Eye (tissue), 1 donor: ENCODE results near the gene TMEM139.
A peak's percentile ranks its signal among the peaks of the same experiment; 100 is the strongest.
"Not testable (repeated sequence)": the region's sequence is repeated elsewhere in the genome, so short reads cannot be mapped to it uniquely, and the experiment has no call there.

Source experiments
- DNase-seq: peaks from one replicate; pipeline ENCODE4 v3.0.0-alpha.2; 2015

The TMEM139 gene

DNA sequence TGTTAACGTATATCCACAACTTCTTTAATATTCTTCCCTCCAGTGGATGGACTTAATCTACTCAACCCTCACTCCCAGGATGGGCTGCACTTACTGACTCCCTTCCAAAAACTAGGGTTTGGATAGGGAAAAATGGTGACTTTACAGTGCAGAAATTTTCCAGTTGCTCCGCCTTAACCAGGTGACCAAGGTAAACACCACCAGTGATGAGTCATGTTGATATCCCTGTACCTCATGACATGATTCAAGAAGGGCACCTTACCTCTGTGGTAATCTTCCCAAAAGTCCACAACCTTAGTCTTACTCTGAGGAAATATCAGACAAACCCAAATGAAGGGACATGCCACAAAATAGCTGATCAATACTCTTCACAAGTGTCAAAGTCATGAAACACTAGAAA is 25.0 kb upstream of the TMEM139 start:
- no peak for DNase-seq

DNA sequence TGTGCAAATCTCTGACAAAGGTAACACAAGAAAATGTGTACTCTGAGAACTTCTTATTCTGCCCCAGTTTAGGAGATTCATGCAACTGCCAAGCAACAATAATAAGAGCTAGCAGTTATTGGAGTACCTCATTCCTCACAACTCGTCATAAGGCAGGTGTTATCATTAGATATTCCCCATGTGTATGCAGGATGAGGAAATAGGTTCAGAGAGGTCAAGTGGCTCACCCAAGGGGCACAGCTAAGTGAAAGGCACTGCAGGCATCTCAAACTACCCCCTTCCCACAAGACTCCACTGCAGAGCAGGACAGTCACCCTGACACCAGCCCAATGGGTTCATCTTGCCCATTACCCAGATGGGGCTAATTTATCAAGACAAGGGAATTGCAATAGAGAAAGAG is 22.9 kb upstream of the TMEM139 start:
- DNase-seq, result no peak

DNA sequence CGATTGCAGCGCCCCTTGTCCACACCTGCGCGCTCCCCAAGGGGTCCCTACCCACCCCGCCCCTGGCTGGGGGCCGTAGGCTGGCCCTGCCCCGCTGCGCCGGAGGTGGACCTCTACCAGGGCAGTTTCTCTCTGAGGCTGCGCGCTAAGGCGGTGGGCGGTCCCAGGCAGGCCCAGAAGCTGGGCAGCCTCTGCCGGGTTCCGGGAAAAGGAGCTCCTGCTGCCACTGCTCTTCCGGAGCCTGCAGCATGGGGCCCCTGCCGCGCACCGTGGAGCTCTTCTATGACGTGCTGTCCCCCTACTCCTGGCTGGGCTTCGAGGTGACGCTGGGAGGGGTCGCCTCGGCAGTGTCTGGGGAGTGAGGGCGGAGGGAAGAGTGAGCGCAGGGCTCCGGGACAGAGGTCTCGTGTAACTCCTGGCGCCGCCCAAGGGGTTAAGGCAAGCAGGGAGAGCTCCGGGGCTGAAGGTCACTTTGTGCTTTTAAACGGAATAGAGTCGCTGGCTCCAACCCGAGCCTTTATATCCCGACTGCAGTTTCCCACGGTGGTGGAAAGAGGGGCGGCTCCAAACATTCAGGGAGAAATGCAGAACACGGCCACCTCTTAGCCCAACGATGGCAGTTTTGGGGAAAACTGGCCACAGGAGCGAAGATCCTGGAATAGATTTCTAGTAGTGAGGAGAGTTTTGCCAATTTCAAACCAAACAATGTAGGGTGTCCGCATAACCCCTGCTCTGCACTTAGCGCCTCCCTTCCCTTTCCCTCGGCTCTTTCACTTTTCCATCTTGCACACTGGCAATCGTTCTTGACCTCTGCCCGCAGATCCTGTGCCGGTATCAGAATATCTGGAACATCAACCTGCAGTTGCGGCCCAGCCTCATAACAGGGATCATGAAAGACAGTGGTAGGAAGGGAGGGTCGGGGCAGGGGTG is 21.2 kb upstream of the TMEM139 start, which contains the start of gene GSTK1:
Gene GSTK1, plus strand, starts transcription at position 176 of the 930 bp plus-strand sequence. Its CDS starts 73 bp downstream, at position 249.
- DNase-seq, result peak; percentile 87

DNA sequence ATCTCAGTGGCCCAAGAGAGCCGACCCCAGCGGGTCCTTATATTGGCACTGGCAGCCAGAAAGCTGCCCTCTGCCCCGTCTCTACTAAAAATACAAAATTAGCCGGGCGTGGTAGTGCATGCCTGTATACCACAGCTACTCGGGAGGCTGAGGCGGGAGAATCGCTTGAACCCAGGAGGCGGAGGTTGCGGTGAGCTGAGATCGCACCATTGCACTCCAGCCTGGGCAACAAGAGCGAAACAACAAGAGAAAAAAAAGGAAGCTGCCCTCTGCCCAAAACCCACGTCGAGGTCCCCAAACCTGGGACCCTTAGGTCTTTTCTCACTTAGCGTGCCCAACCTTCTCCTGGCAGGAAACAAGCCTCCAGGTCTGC is 20.6 kb upstream of the TMEM139 start:
- DNase-seq, result not testable (repeated sequence)

DNA sequence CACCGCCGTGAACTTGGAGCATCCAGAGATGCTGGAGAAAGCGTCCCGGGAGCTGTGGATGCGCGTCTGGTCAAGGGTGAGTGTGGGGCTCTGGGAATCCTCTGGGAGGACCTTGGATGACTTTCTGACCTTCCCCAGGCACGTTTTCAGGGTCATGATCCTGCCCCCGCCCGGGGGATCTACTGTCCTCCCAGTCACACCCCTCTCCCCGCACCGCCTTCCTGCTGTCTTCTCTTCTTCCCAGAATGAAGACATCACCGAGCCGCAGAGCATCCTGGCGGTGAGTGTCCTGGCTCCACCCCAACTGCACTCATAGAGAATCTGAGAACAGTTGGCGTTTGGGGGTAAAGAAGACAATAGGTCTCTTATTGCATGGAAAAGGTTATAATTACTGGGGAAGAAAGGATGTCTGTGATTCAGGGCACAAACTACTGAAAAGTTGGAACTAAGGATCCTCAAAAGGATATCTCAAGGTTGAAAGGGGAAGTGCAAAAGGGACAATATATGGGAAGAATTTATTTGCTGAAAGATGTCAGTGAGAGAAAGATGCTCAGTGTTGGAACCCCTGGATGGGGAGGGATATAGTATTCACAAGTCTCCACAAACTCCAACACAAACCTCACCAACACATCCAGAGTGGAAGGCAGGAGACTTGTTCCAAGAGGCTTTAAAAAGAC is 19.6 kb upstream of the TMEM139 start:
- DNase-seq, result no peak

DNA sequence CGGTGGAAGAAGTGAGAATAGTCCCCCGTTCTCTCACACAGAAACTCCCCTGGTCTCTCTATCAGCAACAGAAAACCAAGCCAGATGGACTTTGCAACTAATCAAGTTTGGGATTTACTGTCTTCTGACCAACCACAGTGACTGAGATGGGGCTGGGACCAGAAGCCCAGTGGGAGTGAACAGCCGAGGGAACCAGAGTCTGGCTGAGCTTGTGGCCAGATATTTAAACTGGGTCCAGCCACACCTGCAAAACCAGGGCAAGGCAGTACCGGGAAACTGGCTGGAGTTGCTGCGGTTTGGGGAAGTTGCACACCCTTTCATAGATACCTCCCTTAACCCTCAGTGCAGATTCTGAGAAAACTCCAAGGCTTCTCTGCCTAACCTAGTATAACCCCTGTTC is 15.5 kb upstream of the TMEM139 start:
- no peak for DNase-seq

DNA sequence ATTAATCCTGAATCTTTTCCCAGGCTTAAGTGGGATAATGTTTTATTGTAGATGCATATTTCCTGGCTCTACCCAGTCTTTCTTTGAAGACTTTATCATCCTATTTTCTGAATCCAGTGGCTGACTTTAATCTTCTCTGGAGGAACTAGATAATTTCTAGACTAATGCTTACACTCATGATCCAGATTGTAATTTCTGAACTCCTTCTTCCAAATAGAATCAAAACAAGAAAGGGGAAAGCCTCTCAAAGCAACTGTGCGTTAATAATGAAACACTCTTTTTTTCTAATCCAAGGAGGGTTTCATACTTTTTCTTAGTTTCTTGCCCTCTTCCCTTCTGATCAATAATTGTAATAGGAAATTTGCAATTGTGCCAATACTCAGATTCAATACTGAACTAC is 13.5 kb upstream of the TMEM139 start:
- DNase-seq, result no peak

DNA sequence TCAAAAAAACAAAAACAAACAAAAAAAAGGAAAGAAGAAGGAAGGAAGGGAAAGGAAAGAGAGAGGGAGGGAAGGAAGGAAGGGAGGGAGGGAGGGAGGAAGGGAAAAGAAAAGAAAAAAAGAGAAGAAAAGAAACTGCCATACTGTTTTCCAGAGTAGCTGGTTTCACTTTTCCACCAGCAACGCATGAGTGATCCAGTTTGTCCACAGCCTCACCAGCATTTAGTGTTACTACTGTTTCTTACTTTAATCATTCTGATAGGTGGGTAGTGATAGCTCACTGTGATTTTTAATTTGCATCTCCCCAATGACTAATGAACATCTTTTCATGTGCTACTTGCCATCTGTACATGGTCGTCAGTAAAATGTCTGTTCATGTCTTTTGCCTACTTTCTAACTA is 11.9 kb upstream of the TMEM139 start:
- DNase-seq, result no peak

DNA sequence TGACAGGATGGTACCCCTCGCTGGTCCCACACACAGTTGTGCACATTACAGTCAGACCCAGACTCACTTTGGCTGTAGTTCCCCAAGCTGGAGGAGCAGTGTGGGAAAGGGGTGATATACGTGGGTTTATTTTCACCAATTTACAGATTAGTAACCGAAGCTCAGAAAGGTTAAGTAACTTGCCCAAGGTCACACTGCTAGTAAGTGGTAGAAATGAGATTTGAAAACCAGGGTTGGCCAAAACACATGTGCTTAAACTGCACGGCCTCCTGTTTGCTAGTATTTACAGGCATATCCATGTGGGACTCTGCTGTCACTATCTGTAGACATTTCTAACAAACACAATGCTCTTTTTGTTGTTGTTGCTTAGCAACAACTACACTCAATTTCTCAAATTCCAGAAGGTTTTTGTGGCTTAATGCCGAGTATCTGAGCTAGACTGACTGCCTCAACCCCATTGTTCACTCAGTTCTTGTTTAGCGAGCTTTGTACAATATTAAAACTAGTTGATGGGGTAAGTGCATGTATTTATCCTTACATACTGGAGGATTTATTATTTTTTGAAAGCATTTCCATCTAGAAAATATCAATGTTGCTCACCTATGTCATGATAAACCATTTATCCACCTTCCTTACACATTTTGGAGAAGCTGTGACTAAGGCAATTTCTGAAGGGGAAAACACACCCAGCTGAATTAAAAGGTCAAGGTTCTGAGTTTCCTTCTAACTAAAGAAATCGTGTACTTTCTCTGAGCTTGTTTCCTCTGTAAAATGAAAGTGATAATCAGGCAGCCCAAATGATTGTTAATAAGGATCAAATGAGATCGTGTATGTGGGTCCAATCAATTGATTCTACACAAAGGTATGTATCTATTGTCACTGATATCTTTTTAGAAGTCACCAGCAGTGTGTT is 5.3 kb upstream of the TMEM139 start:
- peak; percentile 80 for DNase-seq

DNA sequence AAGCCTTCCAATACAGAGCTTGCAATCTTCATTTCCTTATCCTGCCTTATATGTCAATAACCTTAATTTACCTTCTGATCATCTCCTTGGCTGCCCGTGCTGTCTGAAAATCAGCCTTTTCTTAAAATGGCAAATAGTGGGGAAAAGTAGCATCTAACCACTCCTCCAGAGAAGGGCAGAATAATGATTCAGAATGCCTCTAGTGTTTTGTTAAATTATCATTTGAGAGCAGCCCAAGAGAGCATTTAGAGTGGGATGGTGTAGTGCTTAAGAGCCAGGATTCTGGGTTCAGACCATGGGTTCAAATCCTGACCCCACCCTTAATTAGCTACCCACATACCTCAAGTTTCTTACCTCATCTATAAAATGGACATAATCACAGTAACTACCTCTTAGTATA is 4.6 kb upstream of the TMEM139 start:
- no peak for DNase-seq

DNA sequence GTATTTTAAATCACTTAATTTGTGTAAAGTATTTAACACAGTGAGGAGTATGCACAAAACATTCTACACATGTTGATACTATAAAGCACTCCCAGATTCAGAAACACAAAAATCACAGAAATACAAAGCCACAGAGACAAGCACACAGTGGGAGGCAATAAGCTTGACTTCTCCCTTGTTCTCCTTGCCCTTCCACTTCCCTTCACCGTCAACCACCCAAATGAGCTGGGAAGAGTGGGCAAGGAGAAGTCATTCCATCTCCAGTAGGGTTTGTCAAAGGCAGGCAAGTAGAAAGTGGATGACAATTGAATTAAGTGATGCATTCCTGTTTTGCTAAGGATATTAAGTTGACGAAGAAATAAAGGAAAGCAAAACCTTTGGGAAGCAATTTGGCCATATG is 4.2 kb upstream of the TMEM139 start:
- DNase-seq, result no peak

DNA sequence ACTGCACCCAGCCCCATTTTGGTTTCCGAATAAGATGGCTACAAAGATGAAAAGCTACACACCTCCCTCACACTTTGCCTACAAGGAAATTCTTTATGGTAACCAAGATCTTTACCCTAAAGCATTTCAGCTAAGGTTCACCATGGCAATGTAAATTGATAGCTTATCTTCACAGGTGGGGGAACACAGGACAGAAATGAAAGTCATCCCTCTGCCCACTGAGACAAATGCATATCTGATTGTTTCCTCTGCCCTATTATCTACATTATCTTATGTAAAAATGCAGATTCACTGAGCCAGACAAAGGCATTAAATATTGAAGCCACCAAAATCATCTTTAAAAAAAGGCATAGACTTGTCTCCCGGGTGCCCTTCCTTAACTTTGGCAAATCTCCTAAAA is 3.2 kb upstream of the TMEM139 start:
- no peak for DNase-seq

DNA sequence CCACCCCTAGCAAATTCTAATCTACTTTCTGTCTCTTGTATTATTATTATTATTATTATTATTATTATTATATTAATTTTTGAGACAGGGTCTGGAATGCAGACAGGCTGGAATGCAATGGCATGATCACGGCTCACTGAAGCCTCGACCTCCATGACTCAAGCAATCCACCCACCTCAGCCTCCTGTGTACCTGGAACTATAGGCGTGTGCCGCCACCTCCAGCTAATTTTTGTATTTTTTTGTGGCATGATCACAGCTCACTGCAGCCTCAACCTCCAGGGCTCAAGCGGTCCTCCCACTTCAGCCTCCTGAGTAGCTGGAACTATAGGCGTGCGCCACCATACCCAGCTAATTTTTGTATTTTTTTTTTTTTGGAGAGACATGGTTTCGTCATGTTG is 2.6 kb upstream of the TMEM139 start:
- DNase-seq, result no peak

DNA sequence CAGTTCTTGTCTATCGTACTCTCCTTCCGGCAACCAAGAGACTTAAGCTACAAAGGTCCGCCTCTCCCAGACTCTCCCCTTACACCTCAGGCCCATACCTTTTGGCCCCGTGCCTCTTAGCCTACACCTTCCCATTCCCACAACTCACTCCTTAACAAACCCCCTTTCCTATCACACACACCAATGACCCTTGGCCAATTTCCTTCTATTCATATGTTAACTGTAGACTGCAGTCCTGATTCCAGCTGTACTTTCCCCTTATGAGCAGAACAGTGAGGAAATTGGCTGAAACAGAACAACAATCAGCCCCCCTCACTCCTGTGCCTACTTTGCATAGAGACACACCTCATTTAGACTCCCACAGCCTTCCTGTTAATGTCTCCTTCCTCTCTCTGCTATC is 1.4 kb upstream of the TMEM139 start:
- no peak for DNase-seq

DNA sequence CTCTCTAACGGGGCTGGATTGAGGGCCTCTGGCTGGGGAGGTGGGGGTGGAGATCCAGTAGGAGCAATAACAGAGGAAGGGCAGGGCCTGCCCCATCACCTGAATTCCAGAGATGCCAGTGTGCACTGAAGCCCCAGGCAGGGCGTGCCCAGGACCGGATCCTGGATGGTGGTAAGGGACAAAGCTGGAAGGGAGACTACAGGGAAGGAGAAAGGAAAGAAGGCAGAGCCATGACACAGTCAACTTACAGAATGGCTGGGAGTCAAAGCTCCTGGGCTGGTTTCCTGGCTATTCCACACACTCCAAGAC is 666 bp downstream of the TMEM139 start:
- no peak for DNase-seq

DNA sequence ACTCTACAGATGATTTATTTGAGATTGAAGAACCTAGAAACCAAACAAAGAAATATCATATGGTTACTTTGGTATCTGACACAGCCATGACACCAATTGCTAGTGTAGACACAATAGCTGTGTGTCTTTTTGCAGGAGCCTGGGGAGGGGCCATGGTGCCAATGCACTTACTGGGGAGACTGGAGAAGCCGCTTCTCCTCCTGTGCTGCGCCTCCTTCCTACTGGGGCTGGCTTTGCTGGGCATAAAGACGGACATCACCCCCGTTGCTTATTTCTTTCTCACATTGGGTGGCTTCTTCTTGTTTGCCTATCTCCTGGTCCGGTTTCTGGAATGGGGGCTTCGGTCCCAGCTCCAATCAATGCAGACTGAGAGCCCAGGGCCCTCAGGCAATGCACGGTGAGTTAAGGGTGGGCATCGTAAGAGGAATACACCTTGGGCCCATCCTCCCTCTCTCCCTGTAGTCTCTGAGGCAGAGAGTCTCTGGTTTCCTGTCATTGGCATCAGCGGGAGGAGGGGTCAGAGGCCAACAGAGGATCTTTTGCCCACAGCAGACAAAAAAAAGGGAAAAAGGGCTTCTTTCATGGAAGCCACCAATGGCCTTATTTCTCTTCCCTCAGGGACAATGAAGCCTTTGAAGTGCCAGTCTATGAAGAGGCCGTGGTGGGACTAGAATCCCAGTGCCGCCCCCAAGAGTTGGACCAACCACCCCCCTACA is 1.2 kb downstream of the TMEM139 start:
- no peak for DNase-seq

DNA sequence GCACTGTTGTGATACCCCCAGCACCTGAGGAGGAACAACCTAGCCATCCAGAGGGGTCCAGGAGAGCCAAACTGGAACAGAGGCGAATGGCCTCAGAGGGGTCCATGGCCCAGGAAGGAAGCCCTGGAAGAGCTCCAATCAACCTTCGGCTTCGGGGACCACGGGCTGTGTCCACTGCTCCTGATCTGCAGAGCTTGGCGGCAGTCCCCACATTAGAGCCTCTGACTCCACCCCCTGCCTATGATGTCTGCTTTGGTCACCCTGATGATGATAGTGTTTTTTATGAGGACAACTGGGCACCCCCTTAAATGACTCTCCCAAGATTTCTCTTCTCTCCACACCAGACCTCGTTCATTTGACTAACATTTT is 1.7 kb downstream of the TMEM139 start:
- DNase-seq, result no peak

DNA sequence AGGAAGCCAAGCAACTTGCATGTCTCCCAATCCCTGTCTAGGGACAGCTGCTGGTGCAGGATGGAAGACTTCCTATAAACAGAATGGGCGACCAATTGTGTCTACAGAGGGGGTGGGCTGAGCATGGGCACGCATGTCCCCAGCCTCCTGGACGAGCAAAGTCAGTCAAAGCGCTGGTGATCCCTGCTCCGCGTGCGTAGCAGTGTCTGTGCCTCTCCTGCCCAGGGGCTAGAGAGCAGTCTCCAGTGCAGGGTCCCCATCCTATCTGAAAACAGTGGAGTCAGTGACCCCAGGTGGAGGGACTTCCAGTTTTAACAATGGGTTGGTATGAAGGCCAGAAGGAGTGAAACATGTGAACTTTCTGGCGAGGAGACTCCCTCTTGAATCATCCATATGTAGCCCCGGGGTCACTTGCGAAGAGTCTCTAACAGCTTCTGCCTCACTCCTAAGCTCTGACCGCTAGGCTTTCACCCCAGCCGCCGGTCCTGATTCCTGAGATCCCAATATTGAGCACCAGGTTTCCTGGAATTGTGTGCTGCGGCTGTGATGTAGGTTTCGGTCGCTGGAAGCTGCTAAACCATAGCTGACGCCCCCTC is 2.7 kb downstream of the TMEM139 start:
- no peak for DNase-seq

DNA sequence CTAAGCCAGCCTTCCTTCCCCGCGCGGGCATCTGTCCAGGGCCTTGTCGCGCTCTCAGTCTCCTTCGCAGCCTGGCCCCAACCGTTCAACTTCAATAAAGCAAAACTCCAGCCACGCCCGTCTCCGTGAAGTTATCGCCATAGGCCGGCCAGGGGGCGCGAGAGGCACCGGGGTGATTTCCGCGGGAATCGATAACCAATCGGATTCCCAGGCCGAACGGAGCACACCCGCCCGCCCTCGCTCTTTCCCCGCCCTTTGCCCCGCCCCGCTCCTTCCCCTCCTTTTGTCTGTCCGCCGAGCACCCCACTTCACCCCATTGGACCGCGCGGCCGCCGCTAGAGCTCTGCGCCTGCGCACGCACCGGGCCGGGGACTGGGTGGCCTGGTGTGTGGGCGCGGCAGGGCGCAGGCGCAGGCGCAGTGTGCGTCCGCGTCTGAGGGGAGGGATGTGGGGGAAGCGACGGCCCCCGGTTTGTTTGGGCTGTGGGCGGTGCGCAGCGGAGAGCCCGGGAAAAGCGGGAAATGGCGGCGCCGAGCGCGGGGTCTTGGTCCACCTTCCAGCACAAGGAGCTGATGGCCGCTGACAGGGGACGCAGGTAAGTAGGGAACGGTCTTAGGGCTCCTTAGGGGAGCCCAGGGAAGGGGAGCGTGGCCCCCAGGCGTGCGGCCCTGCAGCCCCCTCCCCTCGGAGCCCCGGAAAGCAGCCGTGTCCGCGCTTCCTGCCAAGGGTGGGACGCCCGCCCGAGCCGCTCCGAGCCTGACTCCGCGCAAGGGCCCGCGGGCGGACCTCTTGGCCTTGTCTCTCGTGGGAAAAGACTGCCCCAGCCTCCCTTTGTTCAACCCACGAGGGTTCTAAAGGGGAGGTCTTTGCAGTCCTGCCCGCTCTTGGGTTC is 3.4 kb downstream of the TMEM139 start, which contains the start of gene CASP2:
Gene CASP2, plus strand, starts transcription at position 417 of the 892 bp plus-strand sequence. Its CDS starts 105 bp downstream, at position 522.
- DNase-seq, result peak; percentile 98

DNA sequence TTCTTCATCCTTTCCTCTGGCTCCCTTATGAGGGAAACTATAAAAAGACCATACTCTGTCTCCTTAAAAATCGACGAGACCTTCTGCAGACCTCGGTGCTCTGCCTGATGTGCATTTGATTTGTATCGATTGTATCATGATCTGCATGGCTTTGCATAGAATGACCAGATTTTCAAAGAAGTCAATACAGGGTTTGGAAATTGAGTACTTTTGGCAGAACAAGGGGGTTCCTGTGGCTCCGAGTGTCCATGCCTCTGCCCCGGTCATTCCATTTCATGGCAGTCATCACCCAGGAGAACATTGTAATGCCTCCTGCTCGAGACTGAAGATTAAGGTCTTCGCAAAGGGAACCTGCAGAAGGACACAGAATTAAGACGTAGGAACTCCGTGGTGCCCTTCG is 4.1 kb downstream of the TMEM139 start:
- DNase-seq, result no peak

DNA sequence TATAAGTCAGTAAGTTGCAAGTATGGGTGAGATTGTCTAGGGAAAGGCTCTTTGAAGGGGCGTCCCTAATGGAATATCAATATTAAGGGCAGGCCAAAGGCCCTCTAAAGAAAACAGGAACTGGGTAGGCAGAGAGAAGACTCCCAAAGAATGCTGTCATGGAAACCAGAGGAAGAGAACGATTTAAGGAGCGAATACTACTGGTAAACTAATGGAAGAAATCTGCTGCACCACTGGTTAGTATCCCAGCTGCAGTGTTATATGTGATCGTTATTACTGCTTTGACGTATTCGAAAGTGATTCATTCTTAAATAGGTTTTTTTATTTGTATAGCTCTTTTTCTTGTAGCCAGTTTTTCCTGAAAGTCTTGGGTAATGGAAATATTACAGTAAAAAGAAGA is 4.7 kb downstream of the TMEM139 start:
- no peak for DNase-seq
